Esophagus (tissue), 2 donors: ENCODE data around the gene FBLN1. TPM values are rescaled to one million over a fixed set of nuclear protein-coding genes. Genes with fewer than 3 reads are reported as not detected.
"Not testable (repeated sequence)": the region's sequence is repeated elsewhere in the genome, so short reads cannot be mapped to it uniquely, and the experiment has no call there.

ENCODE experiments used
- H3K27ac ChIP-seq, 2 donors: one replicate each; pipeline ENCODE4 v1.5.1; 2013; ENCODE audit warnings: low read depth in 2 of 2, mild to moderate bottlenecking in 2 of 2, inconsistent platforms in 1 of 2, low read length in 1 of 2, moderate library complexity in 1 of 2
- H3K27me3 ChIP-seq, 2 donors: one replicate each; pipeline ENCODE4 v1.6.1; 2013; ENCODE audit warnings: low read length in 2 of 2, control low read depth in 1 of 2, mild to moderate bottlenecking in 1 of 2; ENCODE audit not compliant: insufficient read depth in 2 of 2, control insufficient read depth in 1 of 2
- H3K36me3 ChIP-seq, 2 donors: one replicate each; pipeline ENCODE4 v1.6.1; 2013; ENCODE audit warnings: low read length in 1 of 2; ENCODE audit not compliant: control insufficient read depth in 2 of 2, insufficient read depth in 2 of 2
- H3K4me1 ChIP-seq, 2 donors: one replicate each; pipeline ENCODE4 v1.6.1; 2013; ENCODE audit warnings: low read length in 1 of 2; ENCODE audit not compliant: control insufficient read depth in 2 of 2, insufficient read depth in 2 of 2
- H3K4me3 ChIP-seq, 2 donors: one replicate each; pipeline ENCODE4 v1.5.1; 2013; ENCODE audit warnings: low read length in 2 of 2, mild to moderate bottlenecking in 2 of 2, low read depth in 1 of 2, moderate library complexity in 1 of 2
- H3K9me3 ChIP-seq, 2 donors: one replicate each; pipeline ENCODE4 v1.6.1; 2013; ENCODE audit warnings: mild to moderate bottlenecking in 2 of 2, low read depth in 1 of 2, low read length in 1 of 2, moderate library complexity in 1 of 2; ENCODE audit not compliant: control insufficient read depth in 2 of 2, insufficient read depth in 1 of 2
- WGBS, 2 donors: extraction: QIAGEN DNeasy Blood & Tissue Kit; methylation state at CpG; one replicate each; pipeline ENCODE4 v1.1.7; 2013; 5-methylcytosine and 5-hydroxymethylcytosine counted together
- polyA plus RNA-seq, 2 donors: library from polyadenylated mRNA; stranded (reverse); fragments of 200-250 nt; gene quantifications; one replicate each; pipeline ENCODE4 v1.2.3, GENCODE V29; 2013
- donor health status: healthy with polysubstance abuse.
- donor health status: Bipolar disorder and iron deficiency.

FBLN1 gene
- polyA plus RNA-seq, 2 donors, result 18.8 to 50.3 TPM

DNA sequence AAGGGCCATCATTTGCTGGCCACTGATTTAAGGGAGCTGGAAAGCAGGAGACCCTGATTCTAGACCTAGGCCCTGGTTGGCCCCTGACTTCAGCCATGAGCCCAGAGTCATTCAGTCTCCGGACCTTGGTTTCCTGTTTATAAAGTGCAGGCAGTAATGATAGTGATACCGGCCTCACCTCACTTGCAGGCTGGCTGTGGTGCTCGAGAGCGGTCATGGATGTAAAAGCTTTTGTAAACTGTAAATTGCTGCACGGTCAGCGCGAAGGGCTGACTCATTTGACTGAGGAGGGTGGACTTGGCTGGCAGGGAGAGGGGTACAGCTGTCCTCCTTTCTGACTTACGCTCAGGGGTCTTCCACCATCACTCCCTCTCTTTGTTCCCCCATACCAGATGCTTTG lies 37.4 kb downstream of the FBLN1 start:
- Histone ChIP-seq H3K4me3 (no peak overlapping the region), H3K36me3 (peaks cover 0 to 13% of the 10 kb centered on the region in 2 donors), H3K9me3 (no peaks in the 10 kb centered on the region), H3K4me1 (peaks cover 5 to 13% of the 10 kb centered on the region in 2 donors), H3K27me3 (no peaks in the 10 kb centered on the region), H3K27ac (no peak overlapping the region)
- 73 to 82% methylated on average over 8 of the region's 8 CpGs for WGBS, 2 donors

DNA sequence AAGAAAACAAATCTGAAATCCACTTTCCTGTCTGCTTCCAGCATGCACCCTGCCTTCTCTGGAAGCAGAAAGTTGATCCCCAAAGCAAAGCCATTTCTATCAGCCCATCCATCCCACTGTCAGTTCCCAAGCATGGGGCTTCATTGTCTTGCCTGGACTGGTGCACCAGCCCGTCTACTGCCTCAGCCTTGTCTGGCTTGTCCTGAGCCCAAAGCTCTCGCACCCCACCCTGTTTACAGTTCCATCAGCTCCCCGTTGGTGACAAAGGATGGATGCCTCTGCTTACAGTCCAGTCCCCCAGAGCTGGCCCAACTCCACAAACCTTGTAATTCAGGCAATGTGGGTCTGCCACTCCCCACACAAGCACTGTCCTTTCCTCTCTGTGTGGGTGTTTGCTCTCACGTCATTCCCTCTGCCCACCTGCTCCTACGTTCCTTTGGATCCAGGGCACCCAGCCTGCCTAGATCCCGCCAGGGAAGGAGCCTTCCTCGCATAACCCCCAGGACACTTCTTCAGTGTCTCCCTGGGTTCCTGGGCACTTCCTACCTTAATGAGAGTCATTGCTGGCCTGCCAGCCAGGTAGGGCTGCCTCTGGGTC lies 38.8 kb downstream of the FBLN1 start:
- 80 to 81% methylated on average over 6 to 7 of the region's 7 CpGs for WGBS, 2 donors
- peaks cover 0 to 13% of the 10 kb centered on the region in 2 donors for H3K36me3 ChIP-seq
- no peak overlapping the region for H3K27ac ChIP-seq
- no peaks in the 10 kb centered on the region for H3K9me3 ChIP-seq
- H3K4me3 ChIP-seq, result no peak overlapping the region
- H3K4me1 ChIP-seq, result peaks cover 5 to 11% of the 10 kb centered on the region in 2 donors
- no peaks in the 10 kb centered on the region for H3K27me3 ChIP-seq

DNA sequence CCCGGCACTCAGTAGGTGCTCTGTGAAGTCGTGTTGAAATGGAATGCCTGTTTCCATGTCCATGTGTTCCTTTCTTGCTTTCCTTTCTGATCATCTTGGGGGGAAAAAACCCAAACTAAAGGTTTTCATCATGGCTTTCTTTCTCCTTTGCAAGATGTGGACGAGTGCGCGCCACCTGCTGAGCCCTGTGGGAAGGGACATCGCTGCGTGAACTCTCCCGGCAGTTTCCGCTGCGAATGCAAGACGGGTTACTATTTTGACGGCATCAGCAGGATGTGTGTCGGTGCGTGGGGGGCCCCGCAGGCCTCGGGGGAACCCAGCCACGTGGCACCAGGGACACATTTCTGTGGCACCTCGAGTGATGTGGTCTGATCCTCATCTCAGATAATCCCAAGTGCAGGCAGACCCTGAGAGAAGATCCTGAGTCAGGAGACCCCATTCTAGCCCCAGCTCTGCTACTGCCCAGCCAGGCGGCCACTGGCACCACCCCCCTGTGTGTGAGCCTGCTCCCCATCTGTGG lies 39.4 kb downstream of the FBLN1 start:
- no peak overlapping the region for H3K4me3 ChIP-seq
- H3K27me3 ChIP-seq, result no peaks in the 10 kb centered on the region
- 88 to 90% methylated on average over 19 of the region's 19 CpGs for WGBS, 2 donors
- no peak overlapping the region for H3K27ac ChIP-seq
- H3K36me3 ChIP-seq, result peaks cover 0 to 13% of the 10 kb centered on the region in 2 donors
- H3K4me1 ChIP-seq, result peaks cover 5 to 11% of the 10 kb centered on the region in 2 donors
- no peaks in the 10 kb centered on the region for H3K9me3 ChIP-seq

DNA sequence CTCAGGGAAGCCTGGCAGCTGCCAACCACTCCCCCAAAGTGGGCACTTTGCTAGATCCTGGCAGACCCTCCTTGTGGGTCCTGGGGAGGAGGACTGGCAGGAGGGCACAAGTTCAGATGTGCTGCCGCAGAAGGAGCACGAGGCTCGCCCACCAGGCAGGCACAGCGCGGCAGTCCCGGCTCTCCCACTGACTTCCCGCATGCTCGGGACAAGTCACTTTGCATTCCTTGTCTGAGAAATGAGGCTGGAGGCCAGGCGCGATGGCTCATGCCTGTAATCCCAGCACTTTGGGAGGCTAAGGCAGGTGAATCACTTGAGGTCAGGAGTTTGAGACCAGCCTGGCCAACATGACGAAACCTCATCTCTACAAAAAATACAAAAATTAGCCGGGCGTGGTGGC lies 40.1 kb downstream of the FBLN1 start:
- H3K4me1 ChIP-seq, H3K27ac ChIP-seq, H3K27me3 ChIP-seq, H3K4me3 ChIP-seq, H3K9me3 ChIP-seq: not testable (repeated sequence)
- peaks cover 0 to 13% of the 10 kb centered on the region in 2 donors for H3K36me3 ChIP-seq
- WGBS, 2 donors, result 91 to 92% methylated on average over 13 of the region's 13 CpGs

GRCh38 chr22:45543243-45543642 lies 40.6 kb downstream of the FBLN1 start:
- 94 to 96% methylated on average over 13 of the region's 13 CpGs for WGBS, 2 donors

GRCh38 chr22:45544588-45545170 lies 42.0 kb downstream of the FBLN1 start:
- Histone ChIP-seq H3K36me3 (peaks cover 0 to 17% of the 10 kb centered on the region in 2 donors), H3K4me3 (no peak overlapping the region), H3K9me3 (no peaks in the 10 kb centered on the region), H3K27me3 (no peaks in the 10 kb centered on the region), H3K4me1 (peaks cover 2 to 14% of the 10 kb centered on the region in 2 donors), H3K27ac (peak overlapping the region; percentile 38 to 59)
- 69 to 73% methylated on average over 12 of the region's 12 CpGs for WGBS, 2 donors

More at GRCh38 chr22:45543243-45543642, 40.6 kb downstream of the FBLN1 start:
- H3K4me1 ChIP-seq, result peaks cover 2 to 7% of the 10 kb centered on the region in 2 donors
- H3K27ac ChIP-seq, result no peak overlapping the region
- H3K36me3 ChIP-seq, result peaks cover 0 to 13% of the 10 kb centered on the region in 2 donors
- no peak overlapping the region for H3K4me3 ChIP-seq
- H3K9me3 ChIP-seq, result no peaks in the 10 kb centered on the region
- H3K27me3 ChIP-seq, result no peaks in the 10 kb centered on the region

- WGBS, 2 donors, result 90 to 94% methylated on average over 20 to 21 of the region's 21 CpGs
- Histone ChIP-seq H3K36me3 (peaks cover 0 to 13% of the 10 kb centered on the region in 2 donors), H3K4me3 (no peak overlapping the region), H3K27ac (no peak overlapping the region), H3K27me3 (no peaks in the 10 kb centered on the region), H3K4me1 (peaks cover 3 to 28% of the 10 kb centered on the region in 2 donors), H3K9me3 (no peaks in the 10 kb centered on the region)
These were observed 43.8 kb downstream of the FBLN1 start for GRCh38 chr22:45546333-45547015.

GRCh38 chr22:45547016-45547345 lies 44.3 kb downstream of the FBLN1 start:
- no peaks in the 10 kb centered on the region for H3K9me3 ChIP-seq
- WGBS, 2 donors, result 87 to 91% methylated on average over 11 of the region's 11 CpGs
- H3K27me3 ChIP-seq, result no peaks in the 10 kb centered on the region
- peaks cover 0 to 10% of the 10 kb centered on the region in 2 donors for H3K36me3 ChIP-seq
- H3K4me3 ChIP-seq, result no peak overlapping the region
- no peak overlapping the region for H3K27ac ChIP-seq
- H3K4me1 ChIP-seq, result peaks cover 3 to 32% of the 10 kb centered on the region in 2 donors

GRCh38 chr22:45547731-45548130 lies 45.0 kb downstream of the FBLN1 start:
- Histone ChIP-seq H3K36me3 (peaks cover 0 to 5% of the 10 kb centered on the region in 2 donors), H3K27me3 (no peaks in the 10 kb centered on the region), H3K4me3 (no peak overlapping the region), H3K9me3 (no peaks in the 10 kb centered on the region), H3K4me1 (peaks cover 3 to 37% of the 10 kb centered on the region in 2 donors), H3K27ac (peak overlapping the region in 1 of 2 donors; percentile 2)
- WGBS, 2 donors, result 77 to 84% methylated on average over 6 of the region's 6 CpGs
